Progenitor cell of endocrine pancreas (in vitro differentiated cells): ENCODE data around the gene TNIK. TPM values are rescaled to one million over a fixed set of nuclear protein-coding genes. Genes with fewer than 3 reads are reported as not detected.

Source experiments
- DNase-seq: peaks from one replicate; pipeline ENCODE4 v3.0.0; 2021; ENCODE audit warnings: low spot score; ENCODE audit not compliant: unreplicated experiment
- H3K27ac Mint-ChIP-seq: 2 replicates; pipeline ENCODE4 v1.8.0; 2021; ENCODE audit warnings: mild to moderate bottlenecking, moderate library complexity, mixed read lengths
- H3K27me3 Mint-ChIP-seq: 2 replicates; pipeline ENCODE4 v1.8.0; 2021; ENCODE audit warnings: mixed read lengths
- H3K36me3 Mint-ChIP-seq: 2 replicates; pipeline ENCODE4 v1.8.0; 2022; ENCODE audit warnings: mixed read lengths; ENCODE audit not compliant: insufficient read depth
- H3K4me1 Mint-ChIP-seq: 2 replicates; pipeline ENCODE4 v1.8.0; 2021; ENCODE audit warnings: low read depth, mixed read lengths
- H3K4me3 Mint-ChIP-seq: 2 replicates; pipeline ENCODE4 v1.8.0; 2021; ENCODE audit warnings: low read depth, mild to moderate bottlenecking, moderate library complexity, mixed read lengths
- H3K9me3 Mint-ChIP-seq: 2 replicates; pipeline ENCODE4 v1.8.0; 2021; ENCODE audit warnings: low read depth, mixed read lengths
- total RNA-seq: library from RNA; stranded (reverse); gene quantifications from 2 replicates; pipeline ENCODE4 v1.2.1, GENCODE V29; 2021
- TF ChIP-seq, protein P1 (sequence below): fragments of 200-600 bp; sonication (generic); IDR thresholded peaks from one replicate; pipeline ENCODE4 v1.5.0; 2021; ENCODE audit warnings: antibody characterized with exemption, mild to moderate bottlenecking; ENCODE audit not compliant: unreplicated experiment

TNIK gene
- total RNA-seq, 1 donor from 2014 or later, result 15.7 TPM

DNA sequence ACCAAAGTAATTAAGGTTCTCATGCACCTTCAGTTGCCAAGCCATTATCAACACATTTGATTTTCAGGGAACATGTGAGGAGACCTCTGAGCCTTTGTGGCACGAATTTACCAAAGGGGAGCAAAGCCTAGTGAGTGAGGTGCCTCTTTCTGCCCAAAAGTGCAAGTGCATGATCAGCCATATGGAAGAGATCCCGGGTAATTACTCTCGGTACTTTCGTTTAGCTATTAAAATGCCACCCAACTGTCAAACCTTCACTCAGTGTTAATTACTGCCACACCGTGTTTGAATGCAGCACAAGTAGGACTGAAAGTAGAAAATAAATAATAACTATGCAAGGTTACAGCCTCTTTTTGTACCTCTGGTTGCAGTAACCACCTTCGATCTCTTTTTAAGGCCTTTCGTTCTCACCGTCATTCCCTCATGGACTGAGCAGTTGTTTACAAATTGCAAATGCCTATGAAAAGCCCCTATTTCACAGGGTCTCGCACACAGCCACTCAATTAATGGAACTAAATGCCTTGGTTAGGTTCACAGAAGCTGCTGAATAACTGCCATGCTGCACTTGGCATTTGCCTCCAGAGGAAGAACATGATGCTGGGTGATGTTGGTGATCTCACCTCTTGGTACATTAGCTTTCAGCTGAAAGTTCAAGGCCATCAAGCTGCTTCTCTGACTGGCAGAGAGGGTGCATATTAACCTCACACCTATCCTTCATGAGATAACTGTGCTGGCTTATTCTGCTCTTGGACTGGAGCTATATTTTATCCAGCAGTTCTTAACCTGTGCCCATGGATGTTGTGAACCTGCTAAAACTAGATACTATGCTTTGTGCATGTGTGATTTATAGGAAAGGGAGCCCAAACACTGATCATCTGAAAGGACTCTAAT, 69.9 kb downstream of the TNIK start:
- no peak overlapping the region for H3K27ac Mint-ChIP-seq
- H3K4me3 Mint-ChIP-seq, result no peak overlapping the region
- H3K27me3 Mint-ChIP-seq, result no peaks in the 10 kb centered on the region
- DNase-seq, result no peak
- peaks cover 6% of the 10 kb centered on the region for H3K9me3 Mint-ChIP-seq
- TF ChIP-seq, protein P1, sequence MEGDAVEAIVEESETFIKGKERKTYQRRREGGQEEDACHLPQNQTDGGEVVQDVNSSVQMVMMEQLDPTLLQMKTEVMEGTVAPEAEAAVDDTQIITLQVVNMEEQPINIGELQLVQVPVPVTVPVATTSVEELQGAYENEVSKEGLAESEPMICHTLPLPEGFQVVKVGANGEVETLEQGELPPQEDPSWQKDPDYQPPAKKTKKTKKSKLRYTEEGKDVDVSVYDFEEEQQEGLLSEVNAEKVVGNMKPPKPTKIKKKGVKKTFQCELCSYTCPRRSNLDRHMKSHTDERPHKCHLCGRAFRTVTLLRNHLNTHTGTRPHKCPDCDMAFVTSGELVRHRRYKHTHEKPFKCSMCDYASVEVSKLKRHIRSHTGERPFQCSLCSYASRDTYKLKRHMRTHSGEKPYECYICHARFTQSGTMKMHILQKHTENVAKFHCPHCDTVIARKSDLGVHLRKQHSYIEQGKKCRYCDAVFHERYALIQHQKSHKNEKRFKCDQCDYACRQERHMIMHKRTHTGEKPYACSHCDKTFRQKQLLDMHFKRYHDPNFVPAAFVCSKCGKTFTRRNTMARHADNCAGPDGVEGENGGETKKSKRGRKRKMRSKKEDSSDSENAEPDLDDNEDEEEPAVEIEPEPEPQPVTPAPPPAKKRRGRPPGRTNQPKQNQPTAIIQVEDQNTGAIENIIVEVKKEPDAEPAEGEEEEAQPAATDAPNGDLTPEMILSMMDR, result no peak
- peaks cover 1% of the 10 kb centered on the region for H3K36me3 Mint-ChIP-seq
- peaks cover 14% of the 10 kb centered on the region for H3K4me1 Mint-ChIP-seq

DNA sequence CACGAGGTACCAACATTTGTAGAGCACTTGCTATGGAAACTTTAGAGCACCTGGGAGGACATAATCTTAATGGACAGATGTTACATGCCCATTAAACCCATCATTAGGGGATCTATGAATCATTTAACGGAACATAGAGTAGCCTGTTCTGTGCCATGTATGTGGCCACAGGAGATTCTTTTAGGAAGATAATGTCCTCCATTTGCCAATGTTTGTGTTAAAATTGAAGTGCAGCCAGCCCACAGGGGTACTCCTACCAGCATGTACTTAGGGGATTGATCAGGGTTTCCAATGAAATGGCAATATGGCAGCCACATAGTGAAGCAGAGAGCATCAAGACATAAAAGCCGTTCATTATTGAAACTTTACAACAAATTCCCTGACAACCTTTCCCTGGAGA, 70.7 kb downstream of the TNIK start:
- H3K36me3 Mint-ChIP-seq, result peaks cover 1% of the 10 kb centered on the region
- no peak overlapping the region for H3K4me3 Mint-ChIP-seq
- TF ChIP-seq, protein P1, result no peak
- no peak for DNase-seq
- no peak overlapping the region for H3K27ac Mint-ChIP-seq
- peaks cover 15% of the 10 kb centered on the region for H3K4me1 Mint-ChIP-seq
- no peaks in the 10 kb centered on the region for H3K27me3 Mint-ChIP-seq
- H3K9me3 Mint-ChIP-seq, result peaks cover 6% of the 10 kb centered on the region

DNA sequence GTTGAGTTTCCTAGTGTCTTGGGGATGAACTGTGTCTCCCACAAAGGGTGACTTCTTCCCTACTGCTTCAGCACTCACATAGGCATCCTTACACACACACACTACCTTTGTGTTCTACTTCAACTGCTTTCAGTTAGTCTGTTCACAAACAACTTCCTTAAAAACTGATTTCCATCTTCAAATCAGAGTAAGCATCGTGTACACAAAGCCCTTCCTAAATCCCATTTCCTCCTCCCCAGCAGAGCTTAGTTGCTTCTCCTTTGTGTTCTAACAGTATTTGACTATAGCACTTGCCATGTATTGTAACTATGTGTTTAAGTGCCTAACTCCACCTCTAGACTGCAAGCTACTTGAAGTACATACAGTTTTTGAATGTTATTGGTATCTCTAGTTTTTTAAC, 71.7 kb downstream of the TNIK start:
- DNase-seq, result no peak
- Mint-ChIP-seq H3K27me3 (no peaks in the 10 kb centered on the region), H3K4me1 (peaks cover 18% of the 10 kb centered on the region), H3K27ac (peak overlapping the region; percentile 0), H3K4me3 (no peak overlapping the region), H3K36me3 (peaks cover 1% of the 10 kb centered on the region), H3K9me3 (peaks cover 6% of the 10 kb centered on the region)
- TF ChIP-seq, protein P1, result no peak

DNA sequence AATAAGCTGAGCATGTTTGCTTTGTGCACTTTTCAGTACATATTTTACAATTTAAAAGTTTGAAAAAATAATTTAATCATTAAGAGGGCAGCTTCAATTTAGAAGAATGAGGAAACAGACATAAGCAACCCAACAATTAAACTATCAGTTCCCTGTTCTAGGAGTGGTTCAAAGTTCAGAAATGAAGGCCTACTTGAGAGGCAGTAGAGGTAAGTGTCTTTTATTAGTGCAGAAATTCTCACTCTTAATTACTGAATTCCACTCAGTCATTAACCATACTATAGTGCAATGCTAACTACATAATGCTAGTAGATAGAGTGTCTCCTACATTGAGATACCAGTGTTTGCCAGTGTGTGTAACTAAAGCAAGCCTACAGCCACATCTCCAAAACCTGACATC, 73.1 kb downstream of the TNIK start:
- TF ChIP-seq, protein P1, result no peak
- Mint-ChIP-seq H3K27me3 (no peaks in the 10 kb centered on the region), H3K4me3 (no peak overlapping the region), H3K4me1 (peaks cover 17% of the 10 kb centered on the region), H3K36me3 (peaks cover 1% of the 10 kb centered on the region), H3K27ac (no peak overlapping the region), H3K9me3 (peaks cover 6% of the 10 kb centered on the region)
- DNase-seq, result no peak

DNA sequence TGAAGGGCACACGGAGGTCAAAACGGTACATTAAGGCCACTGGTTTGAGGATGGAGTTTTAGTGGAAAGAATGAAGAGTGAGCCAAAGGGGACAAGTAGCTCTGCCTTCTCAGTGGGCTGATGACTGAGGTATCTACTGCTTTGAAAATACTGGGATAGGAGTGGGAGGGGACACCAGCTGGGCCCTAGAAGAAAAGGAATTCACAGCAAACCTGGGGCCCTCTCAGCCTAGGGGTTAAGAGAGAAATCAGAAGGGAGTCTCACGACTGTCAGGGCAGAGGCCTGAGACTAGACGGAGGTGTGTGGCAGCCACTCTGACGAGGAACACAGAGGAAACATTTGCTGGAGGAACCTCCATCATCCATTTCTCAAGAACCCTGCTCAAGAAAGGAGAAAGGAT, 75.1 kb downstream of the TNIK start:
- Mint-ChIP-seq H3K4me3 (no peak overlapping the region), H3K9me3 (no peaks in the 10 kb centered on the region), H3K4me1 (peaks cover 17% of the 10 kb centered on the region), H3K27ac (no peak overlapping the region), H3K27me3 (no peaks in the 10 kb centered on the region), H3K36me3 (no peaks in the 10 kb centered on the region)
- DNase-seq, result no peak
- TF ChIP-seq, protein P1, result no peak
